Panc1 (cell line): ENCODE measurements around the gene SHOC2. TPM values are rescaled to one million over a fixed set of nuclear protein-coding genes. Genes with fewer than 3 reads are reported as not detected.

Experiments used
- ATAC-seq: fragments of 200-7000 bp; cut with Tn5 transposase; 2 replicates; pipeline ENCODE4 v1.9.1; 2020; ENCODE audit warnings: mild to moderate bottlenecking, moderate library complexity
- BruUV-seq: library from RNA; stranded (reverse); fragments of 400-500 nt; replicated peaks from 2 replicates; lab custom pipeline; 2021; lab: Mats Ljungman, UMichigan
- CTCF ChIA-PET: fragments of 300-600 bp; sonication (Branson Sonifier 250); formaldehyde crosslinking; loops from one replicate; lab custom pipeline; 2022; ENCODE audit warnings: antibody characterized with exemption; lab: Charles Lee
- POLR2A ChIA-PET: fragments of 300-600 bp; sonication (Branson Sonifier 250); formaldehyde crosslinking; loops from one replicate; lab custom pipeline; 2022; ENCODE audit warnings: antibody characterized with exemption; lab: Charles Lee
- DNase-seq: peaks from one replicate; pipeline ENCODE4 v3.0.0-alpha.2; 2010; ENCODE audit warnings: low read depth, low spot score
- H3K27ac ChIP-seq: 2 replicates; pipeline ENCODE4 v1.5.1; 2011; ENCODE audit warnings: mild to moderate bottlenecking, low read length, inconsistent platforms
- H3K27me3 ChIP-seq: fragments of 200-500 bp; sonication (Bioruptor generic); 2 replicates; pipeline ENCODE4 v1.6.0; 2014; ENCODE audit warnings: low read length, inconsistent platforms; ENCODE audit not compliant: control insufficient read depth, insufficient read depth
- H3K36me3 ChIP-seq: fragments of 200-500 bp; sonication (Bioruptor generic); 2 replicates; pipeline ENCODE4 v1.5.1; 2014; ENCODE audit warnings: inconsistent platforms, mild to moderate bottlenecking, low read length, moderate library complexity; ENCODE audit not compliant: control insufficient read depth, insufficient read depth
- H3K4me1 ChIP-seq: 2 replicates; pipeline ENCODE4 v1.5.1; 2011; ENCODE audit warnings: inconsistent platforms, mild to moderate bottlenecking, low read length, moderate library complexity; ENCODE audit not compliant: control insufficient read depth, insufficient read depth
- H3K4me3 ChIP-seq, 2 experiments: 2 replicates each; pipeline ENCODE4 v1.5.1; 2011 to 2012; ENCODE audit warnings: low read depth in 2 of 2, low read length in 2 of 2, mild to moderate bottlenecking in 2 of 2, inconsistent platforms in 1 of 2, moderate library complexity in 1 of 2
- H3K9me3 ChIP-seq: fragments of 200-500 bp; sonication (Bioruptor generic); 2 replicates; pipeline ENCODE4 v1.5.1; 2014; ENCODE audit warnings: low read depth, mild to moderate bottlenecking, inconsistent platforms, low read length, moderate library complexity; ENCODE audit not compliant: control insufficient read depth, insufficient read depth
- TCF7L2 ChIP-seq: IDR thresholded peaks from 2 replicates; pipeline ENCODE4 v1.6.1; 2011; ENCODE audit warnings: mild to moderate bottlenecking, low read depth, low read length, inconsistent platforms
- in situ Hi-C: cut with HindIII; loops from 2 replicates; pipeline ENCODE4 v1.10.0; 2016; ENCODE audit warnings: low sequenced_read_pairs, low pct_unique_long_range_greater_than_20kb
- intact Hi-C: fragments of 100-400 bp; cut with micrococcal nuclease; formaldehyde crosslinking; loops from one replicate; pipeline ENCODE4 v1.10.0; 2022; ENCODE audit not compliant: unreplicated experiment
- microRNA-seq: library from miRNA; unstranded; fragments of <30 nt; microRNA quantifications from one replicate; pipeline ENCODE4 v1.1.0, GENCODE V29; 2020; ENCODE audit not compliant: unreplicated experiment
- total RNA-seq: library from RNA; stranded (reverse); gene quantifications from one replicate; pipeline ENCODE4 v1.2.1, GENCODE V29; 2021; ENCODE audit not compliant: unreplicated experiment

SHOC2 gene
- total RNA-seq, 1 experiment from 2014 or later: 56.6 TPM

DNA sequence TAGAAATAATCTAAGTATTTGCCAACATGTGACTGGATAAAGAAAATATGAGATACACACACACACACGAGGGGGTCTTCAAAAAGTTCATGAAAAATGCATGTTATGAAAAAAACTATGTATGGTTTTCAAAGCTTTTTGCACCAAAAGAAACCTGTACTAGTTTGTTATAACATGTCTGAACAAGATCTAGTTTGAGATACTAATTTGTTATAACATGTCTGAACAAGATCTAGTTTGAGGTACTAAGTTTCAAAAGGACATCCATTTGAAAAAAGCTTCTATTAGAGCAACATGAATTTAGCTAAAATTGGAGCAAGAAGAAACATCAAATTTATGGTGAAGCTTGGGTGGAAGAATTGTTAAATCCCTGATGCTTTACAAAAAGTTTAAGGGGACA lies 137.6 kb downstream of the SHOC2 start:
- no peaks in the 10 kb centered on the region for H3K27me3 ChIP-seq
- POLR2A ChIA-PET: no interaction called here
- in situ Hi-C loops: no loop called here
- no peak for TF ChIP-seq TCF7L2
- CTCF ChIA-PET: no interaction called here
- no peak overlapping the region for H3K4me3 ChIP-seq
- DNase-seq (no peak), ATAC-seq (no peak)
- H3K4me1 ChIP-seq: no peaks in the 10 kb centered on the region
- no TSS peak for BruUV-seq
- H3K36me3 ChIP-seq: no peaks in the 10 kb centered on the region
- intact Hi-C loops: no loop called here
- H3K9me3 ChIP-seq: peaks cover 8% of the 10 kb centered on the region; the same call in 1 of the 2 replicates
- H3K27ac ChIP-seq: no peak overlapping the region

Small RNAs within 50 kb of the gene (microRNA-seq; reads per million reads assigned to microRNA genes)
- 5.1 reads per million, percentile 14 among the genes with 10 or more reads in this experiment for gene MIR548E

Other genes starting within 250 kb of the SHOC2 start
- 33.6 TPM for gene PDCD4, start 47.7 kb upstream of the SHOC2 start, total RNA-seq
- 55.2 TPM for gene BBIP1, start 424 bp upstream of the SHOC2 start, total RNA-seq
- gene ADRA2A, start 157.4 kb downstream of the SHOC2 start, total RNA-seq: 0.05 TPM